Mucosa of stomach (tissue), 1 donor: ENCODE results near the gene CCDC88A.
A peak's percentile ranks its signal among the peaks of the same experiment; 100 is the strongest.
"Not testable (repeated sequence)": the region's sequence is repeated elsewhere in the genome, so short reads cannot be mapped to it uniquely, and the experiment has no call there.

Experiments used
- H3K27me3 ChIP-seq: one replicate; pipeline ENCODE4 v1.7.0; 2013; ENCODE audit warnings: mild to moderate bottlenecking, low read length; ENCODE audit not compliant: control insufficient read depth, insufficient read depth
- H3K36me3 ChIP-seq: one replicate; pipeline ENCODE4 v1.7.0; 2013; ENCODE audit warnings: low read length; ENCODE audit not compliant: control insufficient read depth, insufficient read depth
- H3K4me1 ChIP-seq: one replicate; pipeline ENCODE4 v1.7.0; 2013; ENCODE audit warnings: mild to moderate bottlenecking, low read length; ENCODE audit not compliant: control insufficient read depth, insufficient read depth
- H3K4me3 ChIP-seq: one replicate; pipeline ENCODE4 v1.7.0; 2013; ENCODE audit warnings: low read length
- H3K9ac ChIP-seq: one replicate; pipeline ENCODE4 v1.7.0; 2013; ENCODE audit warnings: mild to moderate bottlenecking, low read length, moderate library complexity
- H3K9me3 ChIP-seq: one replicate; pipeline ENCODE4 v1.7.0; 2013; ENCODE audit warnings: mild to moderate bottlenecking, low read length, moderate library complexity; ENCODE audit not compliant: control insufficient read depth
- donor health status: Pancreatic carcinoma.

The CCDC88A gene

GRCh38 chr2:55419679-55420438, at the start of gene CCDC88A:
Gene CCDC88A, minus strand, starts transcription at chr2:55419856. Its CDS starts 777 bp downstream, at chr2:55419079.
- H3K9ac ChIP-seq = peak within 1 kb of the TSS; percentile 71
- H3K4me1 ChIP-seq = no peaks in the 10 kb centered on the region
- no peaks in the 10 kb centered on the region for H3K36me3 ChIP-seq
- no peaks in the 10 kb centered on the region for H3K9me3 ChIP-seq
- peak within 1 kb of the TSS; percentile 33 for H3K4me3 ChIP-seq
- H3K27me3 ChIP-seq = no peaks in the 10 kb centered on the region

- Histone ChIP-seq H3K4me3 (no peak overlapping the region), H3K9me3 (no peaks in the 10 kb centered on the region), H3K9ac (no peak overlapping the region), H3K36me3 (no peaks in the 10 kb centered on the region), H3K27me3 (no peaks in the 10 kb centered on the region), H3K4me1 (no peaks in the 10 kb centered on the region)
Measured at GRCh38 chr2:55461679-55462078, 42.0 kb upstream of the CCDC88A start.

GRCh38 chr2:55460562-55460961, 40.9 kb upstream of the CCDC88A start:
- Histone ChIP-seq H3K27me3 (no peaks in the 10 kb centered on the region), H3K9ac (no peak overlapping the region), H3K4me1 (no peaks in the 10 kb centered on the region), H3K9me3 (no peaks in the 10 kb centered on the region), H3K36me3 (no peaks in the 10 kb centered on the region), H3K4me3 (no peak overlapping the region)

- no peaks in the 10 kb centered on the region for H3K36me3 ChIP-seq
- no peaks in the 10 kb centered on the region for H3K27me3 ChIP-seq
- H3K9me3 ChIP-seq = no peaks in the 10 kb centered on the region
- no peaks in the 10 kb centered on the region for H3K4me1 ChIP-seq
- H3K4me3 ChIP-seq = no peak overlapping the region
- H3K9ac ChIP-seq = no peak overlapping the region
Measured at GRCh38 chr2:55459714-55460274, 40.1 kb upstream of the CCDC88A start.

GRCh38 chr2:55459279-55459678, 39.6 kb upstream of the CCDC88A start:
- Histone ChIP-seq H3K27me3 (no peaks in the 10 kb centered on the region), H3K4me3 (no peak overlapping the region)

GRCh38 chr2:55454121-55454520, 34.5 kb upstream of the CCDC88A start:
- Histone ChIP-seq H3K9ac (no peak overlapping the region), H3K4me1 (no peaks in the 10 kb centered on the region), H3K4me3 (no peak overlapping the region), H3K36me3 (no peaks in the 10 kb centered on the region), H3K9me3 (no peaks in the 10 kb centered on the region), H3K27me3 (no peaks in the 10 kb centered on the region)

More at GRCh38 chr2:55459279-55459678, 39.6 kb upstream of the CCDC88A start:
- Histone ChIP-seq H3K9me3 (no peaks in the 10 kb centered on the region), H3K9ac (no peak overlapping the region), H3K36me3 (no peaks in the 10 kb centered on the region), H3K4me1 (no peaks in the 10 kb centered on the region)

- no peaks in the 10 kb centered on the region for H3K4me1 ChIP-seq
- H3K36me3 ChIP-seq = no peaks in the 10 kb centered on the region
- no peak overlapping the region for H3K9ac ChIP-seq
- no peaks in the 10 kb centered on the region for H3K27me3 ChIP-seq
- no peak overlapping the region for H3K4me3 ChIP-seq
- H3K9me3 ChIP-seq = no peaks in the 10 kb centered on the region
Measured at GRCh38 chr2:55452879-55453278, 33.2 kb upstream of the CCDC88A start.

GRCh38 chr2:55451699-55452098, 32.0 kb upstream of the CCDC88A start:
- Histone ChIP-seq H3K4me3 (no peak overlapping the region), H3K36me3 (no peaks in the 10 kb centered on the region), H3K9ac (no peak overlapping the region), H3K9me3 (no peaks in the 10 kb centered on the region), H3K4me1 (no peaks in the 10 kb centered on the region), H3K27me3 (no peaks in the 10 kb centered on the region)

- H3K27me3 ChIP-seq, H3K4me3 ChIP-seq, H3K9ac ChIP-seq, H3K9me3 ChIP-seq, H3K36me3 ChIP-seq, H3K4me1 ChIP-seq: not testable (repeated sequence)
Measured at GRCh38 chr2:55450014-55450413, 30.4 kb upstream of the CCDC88A start.

GRCh38 chr2:55442045-55442760, 22.5 kb upstream of the CCDC88A start:
- H3K4me1 ChIP-seq, H3K4me3 ChIP-seq, H3K27me3 ChIP-seq, H3K36me3 ChIP-seq, H3K9ac ChIP-seq, H3K9me3 ChIP-seq: not testable (repeated sequence)

GRCh38 chr2:55441280-55441892, 21.7 kb upstream of the CCDC88A start:
- Histone ChIP-seq H3K36me3 (no peaks in the 10 kb centered on the region), H3K4me1 (no peaks in the 10 kb centered on the region), H3K4me3 (no peak overlapping the region), H3K9me3 (no peaks in the 10 kb centered on the region), H3K27me3 (no peaks in the 10 kb centered on the region), H3K9ac (no peak overlapping the region)

GRCh38 chr2:55439101-55439397, 19.4 kb upstream of the CCDC88A start:
- Histone ChIP-seq H3K9me3 (no peaks in the 10 kb centered on the region), H3K4me3 (no peak overlapping the region), H3K27me3 (no peaks in the 10 kb centered on the region), H3K4me1 (no peaks in the 10 kb centered on the region), H3K36me3 (no peaks in the 10 kb centered on the region), H3K9ac (no peak overlapping the region)
